Measurements from ENCODE around the gene SALL4. TPM values are rescaled to one million over a fixed set of nuclear protein-coding genes. Genes with fewer than 3 reads are reported as not detected.
A peak's percentile ranks its signal among the peaks of the same experiment; 100 is the strongest.
"Not testable (repeated sequence)": the region's sequence is repeated elsewhere in the genome, so short reads cannot be mapped to it uniquely, and the experiment has no call there.

The SALL4 gene
- total and polyA plus RNA-seq, 8 donors: under 0.01 to 2.8 (median 0.69) TPM; not detected in 4

DNA sequence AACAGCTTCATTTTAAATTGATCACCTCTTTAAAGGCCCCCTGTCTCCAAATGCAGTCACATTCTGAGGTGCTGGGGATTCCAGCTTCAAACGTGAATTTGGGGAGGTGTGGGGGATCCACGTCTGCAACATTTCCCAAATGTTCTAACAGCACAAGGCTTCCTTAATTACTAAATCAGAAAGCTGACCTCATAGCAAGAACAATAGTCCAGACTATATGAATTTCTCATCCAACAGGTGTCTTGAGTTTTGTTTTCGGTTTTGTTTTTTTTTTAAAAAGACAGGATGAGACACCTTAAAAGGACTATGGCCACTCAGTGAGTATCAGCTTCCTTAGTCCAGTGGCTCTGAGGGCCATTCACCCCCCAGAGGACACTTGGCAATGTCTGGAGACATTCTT is 45.7 kb downstream of the SALL4 start:
- 70 to 78% (median 73%) methylated on average over 3 of the region's 3 CpGs for WGBS, 5 donors
- Histone ChIP-seq H3K27ac (peak overlapping the region in 3 of 5 donors; percentile 49 to 68 (median 51)), H3K9me3 (no peaks in the 10 kb centered on the region), H3K36me3 (no peaks in the 10 kb centered on the region), H3K27me3 (no peaks in the 10 kb centered on the region), H3K4me1 (peaks cover 22 to 70% (median 51%) of the 10 kb centered on the region in 4 donors), H3K4me3 (no peak overlapping the region)
- TF ChIP-seq EP300 (IDR thresholded peaks at IDR 0.05): no peak
- TF ChIP-seq POLR2A (IDR thresholded peaks at IDR 0.05): no peak
- TF ChIP-seq POLR2AphosphoS5 (IDR thresholded peaks at IDR 0.05): no peak
- TF ChIP-seq, protein P1, sequence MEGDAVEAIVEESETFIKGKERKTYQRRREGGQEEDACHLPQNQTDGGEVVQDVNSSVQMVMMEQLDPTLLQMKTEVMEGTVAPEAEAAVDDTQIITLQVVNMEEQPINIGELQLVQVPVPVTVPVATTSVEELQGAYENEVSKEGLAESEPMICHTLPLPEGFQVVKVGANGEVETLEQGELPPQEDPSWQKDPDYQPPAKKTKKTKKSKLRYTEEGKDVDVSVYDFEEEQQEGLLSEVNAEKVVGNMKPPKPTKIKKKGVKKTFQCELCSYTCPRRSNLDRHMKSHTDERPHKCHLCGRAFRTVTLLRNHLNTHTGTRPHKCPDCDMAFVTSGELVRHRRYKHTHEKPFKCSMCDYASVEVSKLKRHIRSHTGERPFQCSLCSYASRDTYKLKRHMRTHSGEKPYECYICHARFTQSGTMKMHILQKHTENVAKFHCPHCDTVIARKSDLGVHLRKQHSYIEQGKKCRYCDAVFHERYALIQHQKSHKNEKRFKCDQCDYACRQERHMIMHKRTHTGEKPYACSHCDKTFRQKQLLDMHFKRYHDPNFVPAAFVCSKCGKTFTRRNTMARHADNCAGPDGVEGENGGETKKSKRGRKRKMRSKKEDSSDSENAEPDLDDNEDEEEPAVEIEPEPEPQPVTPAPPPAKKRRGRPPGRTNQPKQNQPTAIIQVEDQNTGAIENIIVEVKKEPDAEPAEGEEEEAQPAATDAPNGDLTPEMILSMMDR (IDR thresholded peaks at IDR 0.05): no peak
- intact Hi-C loops (cut with DNase I; ENCODE audit: low total_unique reads): no loop called here
- DNase-seq: no peak

DNA sequence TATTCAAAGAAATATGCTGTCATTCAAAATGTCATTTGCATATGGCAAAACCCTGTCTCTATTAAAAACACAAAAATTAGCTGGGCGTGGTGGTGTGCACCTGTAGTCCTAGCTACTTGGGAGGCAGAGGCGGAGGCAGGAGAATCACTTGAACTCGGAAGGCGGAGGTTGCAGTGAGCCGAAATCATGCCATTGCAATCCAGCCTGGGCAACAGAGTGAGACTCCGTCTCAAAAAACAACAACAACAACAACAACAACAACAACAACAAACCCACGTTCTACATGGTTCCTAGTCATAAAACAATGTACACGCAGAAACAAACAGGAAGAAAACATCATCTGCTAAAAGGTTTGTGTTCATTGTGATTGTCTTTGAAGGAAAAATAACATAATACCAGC is 49.1 kb downstream of the SALL4 start:
- H3K36me3 ChIP-seq; intact Hi-C loops (cut with DNase I; ENCODE audit: low total_unique reads); DNase-seq; H3K27me3 ChIP-seq; H3K9me3 ChIP-seq; H3K4me3 ChIP-seq: not testable (repeated sequence)
- peaks cover 34 to 65% (median 50%) of the 10 kb centered on the region in 4 donors for H3K4me1 ChIP-seq
- peak overlapping the region in 4 of 5 donors; percentile 75 to 87 (median 83) for H3K27ac ChIP-seq
- 90 to 95% (median 94%) methylated on average over 8 of the region's 8 CpGs for WGBS, 5 donors

DNA sequence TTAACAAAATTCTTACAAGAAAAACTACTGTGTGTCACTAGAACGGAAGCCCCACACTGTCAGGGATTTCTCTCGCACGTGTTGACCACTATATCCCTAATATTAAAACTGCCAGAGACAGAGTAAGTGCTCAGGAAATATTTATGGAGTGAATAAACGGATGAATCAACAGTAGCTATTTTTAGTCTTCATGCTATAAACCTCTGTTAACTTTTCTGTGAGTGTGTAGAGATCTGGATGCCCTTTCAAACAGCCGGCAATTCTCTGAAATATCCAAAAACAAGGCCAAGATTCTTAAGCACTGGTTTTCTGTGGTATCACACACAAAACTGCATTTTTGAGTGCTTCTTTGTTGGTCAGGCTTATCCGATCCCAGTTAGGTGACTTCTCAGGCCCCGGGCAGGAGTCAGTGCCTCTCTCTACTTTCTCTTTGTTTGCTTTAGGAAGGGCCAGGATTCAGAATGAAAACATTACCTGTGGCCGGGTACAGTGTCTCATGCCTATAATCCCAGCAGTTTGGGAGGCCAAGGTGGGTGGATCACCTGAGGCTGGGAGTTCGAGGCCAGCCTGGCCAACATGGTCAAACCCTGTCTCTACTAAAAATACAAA is 49.9 kb downstream of the SALL4 start:
- Histone ChIP-seq H3K9me3 (no peaks in the 10 kb centered on the region), H3K27me3 (no peaks in the 10 kb centered on the region), H3K27ac (peak overlapping the region; percentile 67 to 87 (median 83)), H3K36me3 (no peaks in the 10 kb centered on the region), H3K4me3 (no peak overlapping the region), H3K4me1 (peaks cover 28 to 64% (median 49%) of the 10 kb centered on the region in 4 donors)
- intact Hi-C loops (cut with DNase I; ENCODE audit: low total_unique reads): no loop called here
- peak in 1 of 2 donors; percentile 54 for DNase-seq
- TF ChIP-seq POLR2AphosphoS5 (IDR thresholded peaks at IDR 0.05) (no peak), POLR2A (IDR thresholded peaks at IDR 0.05) (no peak), EP300 (IDR thresholded peaks at IDR 0.05) (no peak)
- TF ChIP-seq, protein P1 (IDR thresholded peaks at IDR 0.05): no peak
- WGBS, 5 donors: 23 to 34% (median 25%) methylated on average over 9 of the region's 9 CpGs

DNA sequence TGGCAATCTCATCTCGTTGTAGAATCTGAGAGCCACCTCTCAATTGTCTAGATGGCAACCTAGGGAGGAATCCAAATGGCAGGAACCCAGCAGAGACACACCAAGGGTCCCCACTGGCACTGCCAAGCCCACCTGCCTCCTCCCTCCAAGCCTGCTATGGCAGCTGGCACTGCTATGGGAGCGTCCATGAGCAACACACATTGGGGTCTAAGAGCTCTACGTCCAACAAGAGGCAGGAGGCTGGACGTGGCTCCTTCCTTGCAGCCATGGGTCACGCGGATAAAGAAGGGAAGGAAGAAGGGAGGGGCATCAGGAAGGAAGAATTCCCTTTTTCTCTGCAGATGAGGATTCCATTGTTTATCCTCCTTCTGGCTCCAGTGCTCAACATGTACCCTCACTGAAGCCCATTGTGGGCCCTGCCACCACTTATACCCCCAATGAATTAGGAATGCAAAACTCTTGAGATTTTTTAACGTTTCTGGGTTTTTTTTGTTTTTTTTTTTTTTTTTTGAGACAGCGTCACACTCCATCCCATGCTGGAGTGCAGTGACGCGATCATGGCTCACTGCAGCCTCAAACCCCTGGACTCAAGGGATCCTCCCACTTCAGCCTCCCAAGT is 51.4 kb downstream of the SALL4 start:
- no peak for TF ChIP-seq POLR2AphosphoS5 (IDR thresholded peaks at IDR 0.05)
- no peak for TF ChIP-seq EP300 (IDR thresholded peaks at IDR 0.05)
- no peak for TF ChIP-seq POLR2A (IDR thresholded peaks at IDR 0.05)
- TF ChIP-seq, protein P1 (IDR thresholded peaks at IDR 0.05): no peak
- H3K36me3 ChIP-seq: no peaks in the 10 kb centered on the region
- 85 to 89% (median 88%) methylated on average over 10 of the region's 10 CpGs for WGBS, 5 donors
- DNase-seq: no peak
- intact Hi-C loops (cut with DNase I; ENCODE audit: low total_unique reads): no loop called here
- H3K4me1 ChIP-seq: peaks cover 28 to 52% (median 44%) of the 10 kb centered on the region in 4 donors
- H3K9me3 ChIP-seq: no peaks in the 10 kb centered on the region
- no peaks in the 10 kb centered on the region for H3K27me3 ChIP-seq
- H3K27ac ChIP-seq: peak overlapping the region; percentile 74 to 87 (median 78)
- no peak overlapping the region for H3K4me3 ChIP-seq

All from stomach (tissue), 9 donors.